Uterus (tissue), 2 donors: ENCODE measurements around the gene NOX4.
"Not testable (repeated sequence)": the region's sequence is repeated elsewhere in the genome, so short reads cannot be mapped to it uniquely, and the experiment has no call there.

Source experiments
- CTCF ChIP-seq, 4 experiments: fragments of 200-600 bp in 2 of 4; fragments of 450-650 bp in 2 of 4; sonication (generic) in 2 of 4; IDR thresholded peaks; one replicate each; pipeline ENCODE4 v1.5.1; 2016 to 2019; ENCODE audit warnings: antibody characterized with exemption in 4 of 4, mild to moderate bottlenecking in 2 of 4, moderate library complexity in 1 of 4
- POLR2A ChIP-seq, 2 donors: fragments of 450-650 bp; IDR thresholded peaks; one replicate each; pipeline ENCODE4 v1.6.1; 2016; ENCODE audit warnings: antibody characterized with exemption in 2 of 2, mild to moderate bottlenecking in 1 of 2, moderate library complexity in 1 of 2

- not testable (repeated sequence) for TF ChIP-seq POLR2A, CTCF (IDR thresholded peaks at IDR 0.05)
These were observed 121.8 kb downstream of the NOX4 start for GRCh38 chr11:89369356-89369755.
